SK-N-SH (cell line): Measurements from ENCODE around the gene FALEC. TPM values are rescaled to one million over a fixed set of nuclear protein-coding genes. Genes with fewer than 3 reads are reported as not detected.

Source experiments
- CTCF ChIA-PET: fragments of 300-600, 350-600 bp; formaldehyde crosslinking; extraction: SDS; loops from one replicate; lab custom pipeline; 2021; lab: Yijun Ruan, JAX
- POLR2A ChIA-PET: fragments of 350-600 bp; sonication (Branson Sonifier 250); formaldehyde crosslinking; extraction: SDS; loops from one replicate; lab custom pipeline; 2020; ENCODE audit warnings: antibody characterized with exemption, inconsistent platforms; lab: Yijun Ruan, JAX
- DNase-seq: peaks from one replicate; pipeline ENCODE4 v3.0.0; 2012
- H2AFZ ChIP-seq: fragments of 200-600 bp; sonication (generic); 2 replicates; pipeline ENCODE4 v1.8.1; 2016; ENCODE audit warnings: antibody characterized with exemption, mild to moderate bottlenecking, low read depth
- H3F3A ChIP-seq: fragments of 200-600 bp; sonication (generic); replicated peaks from 2 replicates; pipeline ENCODE3; 2016; ENCODE audit warnings: antibody characterized with exemption, mild to moderate bottlenecking; ENCODE audit not compliant: insufficient read depth
- H3K27ac ChIP-seq, 2 experiments: fragments of 200-500 bp in 1 of 2; fragments of 200-600 bp in 1 of 2; sonication (Bioruptor generic) in 1 of 2; sonication (generic), shearing (Covaris generic) in 1 of 2; 2 replicates each; pipeline versions ENCODE4 v1.5.1 to v1.6.1; 2014 to 2016; ENCODE audit warnings: low read depth in 2 of 2, inconsistent platforms in 1 of 2, low read length in 1 of 2, mild to moderate bottlenecking in 1 of 2, mixed read lengths in 1 of 2
- H3K27me3 ChIP-seq: fragments of 200-600 bp; sonication (generic), shearing (Covaris generic); 2 replicates; pipeline ENCODE4 v1.6.1; 2016; ENCODE audit warnings: mixed run types; ENCODE audit not compliant: insufficient read depth
- H3K36me3 ChIP-seq, 2 experiments: fragments of 200-500 bp in 1 of 2; fragments of 200-600 bp in 1 of 2; sonication (Bioruptor generic) in 1 of 2; sonication (generic) in 1 of 2; replicated peaks in 1 of 2; 2 replicates each; pipeline versions ENCODE3 to v1.5.1; 2014 to 2016; ENCODE audit warnings: low read length in 1 of 2, mild to moderate bottlenecking in 1 of 2; ENCODE audit not compliant: insufficient read depth in 2 of 2, control insufficient read depth in 1 of 2
- H3K4me1 ChIP-seq, 2 experiments: fragments of 200-500 bp in 1 of 2; fragments of 200-600 bp in 1 of 2; sonication (Bioruptor generic) in 1 of 2; sonication (generic), shearing (Covaris generic) in 1 of 2; 2 replicates each; pipeline versions ENCODE4 v1.5.1 to v1.6.1; 2014 to 2016; ENCODE audit warnings: low read depth in 1 of 2, low read length in 1 of 2, mixed run types in 1 of 2; ENCODE audit not compliant: insufficient read depth in 2 of 2, control insufficient read depth in 1 of 2
- H3K4me2 ChIP-seq: fragments of 200-600 bp; sonication (generic), shearing (Covaris generic); 2 replicates; pipeline ENCODE4 v1.6.1; 2017; ENCODE audit warnings: mixed run types
- H3K4me3 ChIP-seq, 2 experiments: fragments of 200-500 bp in 1 of 2; fragments of 200-600 bp in 1 of 2; sonication (Bioruptor generic) in 1 of 2; sonication (generic), shearing (Covaris generic) in 1 of 2; 2 replicates each; pipeline versions ENCODE4 v1.5.1 to v1.8.1; 2014 to 2016; ENCODE audit warnings: low read depth in 2 of 2, inconsistent platforms in 1 of 2, low read length in 1 of 2, mild to moderate bottlenecking in 1 of 2, mixed read lengths in 1 of 2, moderate library complexity in 1 of 2
- H3K79me2 ChIP-seq: fragments of 200-600 bp; sonication (generic); 2 replicates; pipeline ENCODE4 v1.8.1; 2017; ENCODE audit warnings: mild to moderate bottlenecking; ENCODE audit not compliant: insufficient read depth
- H3K9ac ChIP-seq: fragments of 200-600 bp; sonication (generic); 2 replicates; pipeline ENCODE4 v1.6.1; 2017; ENCODE audit warnings: mixed run types
- H3K9me2 ChIP-seq: fragments of 200-600 bp; sonication (generic); 2 replicates; pipeline ENCODE4 v1.6.1; 2017; ENCODE audit warnings: mixed run types
- H3K9me3 ChIP-seq: fragments of 200-600 bp; sonication (generic); 2 replicates; pipeline ENCODE4 v1.6.1; 2017; ENCODE audit warnings: mixed run types, mild to moderate bottlenecking, moderate library complexity
- H4K20me1 ChIP-seq: fragments of 200-600 bp; sonication (generic); 2 replicates; pipeline ENCODE4 v1.6.1; 2017; ENCODE audit warnings: mild to moderate bottlenecking, mixed run types; ENCODE audit not compliant: insufficient read depth
- ELF1 ChIP-seq: IDR thresholded peaks from 2 replicates; pipeline ENCODE4 v1.4.0; 2012
- EP300 ChIP-seq, 2 experiments: IDR thresholded peaks; 2 replicates each; pipeline versions ENCODE4 v1.4.0 to v1.6.1; 2012; ENCODE audit warnings: borderline replicate concordance in 1 of 2, low read depth in 1 of 2, low read length in 1 of 2
- FOXM1 ChIP-seq: IDR thresholded peaks from 2 replicates; pipeline ENCODE4 v1.4.0; 2012; ENCODE audit warnings: low read depth, mild to moderate bottlenecking
- GABPA ChIP-seq: IDR thresholded peaks from 2 replicates; pipeline ENCODE4 v1.4.0; 2012; ENCODE audit warnings: low read depth, mild to moderate bottlenecking
- MXI1 ChIP-seq: IDR thresholded peaks from 2 replicates; pipeline ENCODE4 v1.6.1; 2012; ENCODE audit warnings: mild to moderate bottlenecking, low read depth, low read length, improper control_type of control experiment
- RCOR1 ChIP-seq: fragments of 150-350 bp; IDR thresholded peaks from 2 replicates; pipeline ENCODE4 v1.6.1; 2017; ENCODE audit warnings: antibody characterized with exemption, low read length
- RXRA ChIP-seq: IDR thresholded peaks from 2 replicates; pipeline ENCODE4 v1.4.0; 2012; ENCODE audit warnings: low read depth, mild to moderate bottlenecking, borderline replicate concordance
- SIN3A ChIP-seq: IDR thresholded peaks from 2 replicates; pipeline ENCODE4 v1.6.1; 2012; ENCODE audit warnings: low read depth, mild to moderate bottlenecking, low read length, moderate library complexity, borderline replicate concordance
- SMC3 ChIP-seq: IDR thresholded peaks from 2 replicates; pipeline ENCODE4 v1.6.1; 2012; ENCODE audit warnings: low read depth, low read length, improper control_type of control experiment
- YY1 ChIP-seq: IDR thresholded peaks from 2 replicates; pipeline ENCODE4 v1.4.0; 2012; ENCODE audit warnings: low read depth, mild to moderate bottlenecking
- WGBS: methylation state at CpG from one replicate; pipeline ENCODE4 v1.1.6; 2017; ENCODE audit warnings: low lambda C conversion rate; 5-methylcytosine and 5-hydroxymethylcytosine counted together
- polyA plus RNA-seq, 3 experiments: library from polyadenylated mRNA; depleted of rRNA; stranded (reverse); fragments of >200 nt; gene quantifications; 2 replicates each; pipeline ENCODE4 v1.2.3, GENCODE V29; 2012
- TF ChIP-seq, protein P1 (sequence below): IDR thresholded peaks from 2 replicates; pipeline ENCODE4 v1.6.1; 2012; ENCODE audit warnings: mild to moderate bottlenecking, low read depth, low read length, moderate library complexity
- TF ChIP-seq, protein P2 (sequence below): fragments of 200-600 bp; sonication (generic); IDR thresholded peaks from 2 replicates; pipeline ENCODE4 v1.6.1; 2017; ENCODE audit warnings: antibody characterized with exemption, mild to moderate bottlenecking, moderate library complexity

FALEC gene
- polyA plus RNA-seq, 1 of the 3 experiments (the other 2 are of a cell fraction): 0.72 TPM

DNA sequence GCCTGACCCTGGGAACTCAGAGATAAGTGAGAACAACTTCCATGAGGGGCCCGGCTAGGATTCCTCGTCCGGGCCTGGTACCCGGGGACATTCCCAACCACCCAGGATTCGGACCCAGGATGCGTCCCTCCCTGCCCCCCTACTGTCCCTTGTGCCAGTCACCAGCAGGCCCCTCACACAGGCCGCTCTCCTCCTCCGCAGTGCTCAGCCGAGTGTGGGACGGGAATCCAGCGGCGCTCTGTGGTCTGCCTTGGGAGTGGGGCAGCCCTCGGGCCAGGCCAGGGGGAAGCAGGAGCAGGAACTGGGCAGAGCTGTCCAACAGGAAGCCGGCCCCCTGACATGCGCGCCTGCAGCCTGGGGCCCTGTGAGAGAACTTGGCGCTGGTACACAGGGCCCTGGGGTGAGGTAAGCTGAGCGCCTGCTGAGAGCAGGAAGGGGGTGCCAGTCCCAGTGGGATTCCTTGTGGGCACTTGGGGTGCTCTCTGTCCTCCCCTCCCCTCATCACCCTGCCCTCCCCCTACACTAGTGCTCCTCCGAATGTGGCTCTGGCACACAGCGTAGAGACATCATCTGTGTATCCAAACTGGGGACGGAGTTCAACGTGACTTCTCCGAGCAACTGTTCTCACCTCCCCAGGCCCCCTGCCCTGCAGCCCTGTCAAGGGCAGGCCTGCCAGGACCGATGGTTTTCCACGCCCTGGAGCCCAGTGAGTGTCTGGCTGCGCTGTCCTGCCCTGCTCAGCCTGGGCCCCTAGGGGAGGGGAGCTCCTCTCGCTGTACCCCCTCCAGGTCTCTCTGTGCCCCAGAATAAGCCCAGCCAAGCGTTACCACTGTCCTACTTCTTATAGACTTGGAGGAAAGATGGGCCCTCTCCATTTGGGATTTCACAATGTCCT is 43.5 kb downstream of the FALEC start:
- WGBS: 91% methylated on average over 23 of the region's 28 CpGs
- Histone ChIP-seq H3K4me2 (no peak overlapping the region), H3K4me3 (no peak overlapping the region), H3K9ac (no peak overlapping the region), H3K27me3 (no peaks in the 10 kb centered on the region), H3K9me2 (no peaks in the 10 kb centered on the region), H3K36me3 (no peaks in the 10 kb centered on the region), H4K20me1 (peaks cover 6% of the 10 kb centered on the region; the same call in 1 of the 2 replicates), H3K9me3 (no peaks in the 10 kb centered on the region), H3K79me2 (peaks cover 49% of the 10 kb centered on the region), H3K27ac (no peak overlapping the region; a peak in 1 of 4 replicates), H2AFZ (no peak overlapping the region), H3K4me1 (peaks cover 27 to 36% of the 10 kb centered on the region in 2 experiments), H3F3A (peaks cover 25% of the 10 kb centered on the region)
- POLR2A ChIA-PET: no interaction called here
- DNase-seq: no peak
- TF ChIP-seq RXRA (no peak), MXI1 (no peak)
- TF ChIP-seq, protein P1, sequence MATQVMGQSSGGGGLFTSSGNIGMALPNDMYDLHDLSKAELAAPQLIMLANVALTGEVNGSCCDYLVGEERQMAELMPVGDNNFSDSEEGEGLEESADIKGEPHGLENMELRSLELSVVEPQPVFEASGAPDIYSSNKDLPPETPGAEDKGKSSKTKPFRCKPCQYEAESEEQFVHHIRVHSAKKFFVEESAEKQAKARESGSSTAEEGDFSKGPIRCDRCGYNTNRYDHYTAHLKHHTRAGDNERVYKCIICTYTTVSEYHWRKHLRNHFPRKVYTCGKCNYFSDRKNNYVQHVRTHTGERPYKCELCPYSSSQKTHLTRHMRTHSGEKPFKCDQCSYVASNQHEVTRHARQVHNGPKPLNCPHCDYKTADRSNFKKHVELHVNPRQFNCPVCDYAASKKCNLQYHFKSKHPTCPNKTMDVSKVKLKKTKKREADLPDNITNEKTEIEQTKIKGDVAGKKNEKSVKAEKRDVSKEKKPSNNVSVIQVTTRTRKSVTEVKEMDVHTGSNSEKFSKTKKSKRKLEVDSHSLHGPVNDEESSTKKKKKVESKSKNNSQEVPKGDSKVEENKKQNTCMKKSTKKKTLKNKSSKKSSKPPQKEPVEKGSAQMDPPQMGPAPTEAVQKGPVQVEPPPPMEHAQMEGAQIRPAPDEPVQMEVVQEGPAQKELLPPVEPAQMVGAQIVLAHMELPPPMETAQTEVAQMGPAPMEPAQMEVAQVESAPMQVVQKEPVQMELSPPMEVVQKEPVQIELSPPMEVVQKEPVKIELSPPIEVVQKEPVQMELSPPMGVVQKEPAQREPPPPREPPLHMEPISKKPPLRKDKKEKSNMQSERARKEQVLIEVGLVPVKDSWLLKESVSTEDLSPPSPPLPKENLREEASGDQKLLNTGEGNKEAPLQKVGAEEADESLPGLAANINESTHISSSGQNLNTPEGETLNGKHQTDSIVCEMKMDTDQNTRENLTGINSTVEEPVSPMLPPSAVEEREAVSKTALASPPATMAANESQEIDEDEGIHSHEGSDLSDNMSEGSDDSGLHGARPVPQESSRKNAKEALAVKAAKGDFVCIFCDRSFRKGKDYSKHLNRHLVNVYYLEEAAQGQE: no peak
- CTCF ChIA-PET: interaction anchor here (0.7 to 6.2 kb wide), 24 partner anchors 9 to 447 kb away, joined by 3 to 142 read pairs (median 5); partner anchors contain the start of genes ADAMTSL4, ENSA, FALEC and MCL1

DNA sequence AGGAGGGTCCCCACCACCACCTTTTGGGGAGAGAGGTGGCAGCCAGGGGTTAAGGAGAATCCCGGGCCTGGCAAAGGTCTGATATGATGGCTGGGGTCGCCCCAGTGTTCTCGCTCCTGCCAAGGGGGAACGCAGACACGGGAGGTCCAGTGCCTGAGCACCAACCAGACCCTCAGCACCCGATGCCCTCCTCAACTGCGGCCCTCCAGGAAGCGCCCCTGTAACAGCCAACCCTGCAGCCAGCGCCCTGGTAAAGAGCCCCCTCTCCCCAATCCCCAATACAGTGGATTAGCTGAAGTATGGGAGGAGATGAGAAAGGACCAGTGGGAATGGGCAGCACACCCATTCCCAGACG is 44.1 kb downstream of the FALEC start:
- peaks cover 55% of the 10 kb centered on the region for H3K79me2 ChIP-seq
- H3K4me3 ChIP-seq: no peak overlapping the region
- peaks cover 31 to 39% of the 10 kb centered on the region in 2 experiments for H3K4me1 ChIP-seq
- no peaks in the 10 kb centered on the region for H3K9me3 ChIP-seq
- TF ChIP-seq SMC3: no peak
- TF ChIP-seq, protein P2, sequence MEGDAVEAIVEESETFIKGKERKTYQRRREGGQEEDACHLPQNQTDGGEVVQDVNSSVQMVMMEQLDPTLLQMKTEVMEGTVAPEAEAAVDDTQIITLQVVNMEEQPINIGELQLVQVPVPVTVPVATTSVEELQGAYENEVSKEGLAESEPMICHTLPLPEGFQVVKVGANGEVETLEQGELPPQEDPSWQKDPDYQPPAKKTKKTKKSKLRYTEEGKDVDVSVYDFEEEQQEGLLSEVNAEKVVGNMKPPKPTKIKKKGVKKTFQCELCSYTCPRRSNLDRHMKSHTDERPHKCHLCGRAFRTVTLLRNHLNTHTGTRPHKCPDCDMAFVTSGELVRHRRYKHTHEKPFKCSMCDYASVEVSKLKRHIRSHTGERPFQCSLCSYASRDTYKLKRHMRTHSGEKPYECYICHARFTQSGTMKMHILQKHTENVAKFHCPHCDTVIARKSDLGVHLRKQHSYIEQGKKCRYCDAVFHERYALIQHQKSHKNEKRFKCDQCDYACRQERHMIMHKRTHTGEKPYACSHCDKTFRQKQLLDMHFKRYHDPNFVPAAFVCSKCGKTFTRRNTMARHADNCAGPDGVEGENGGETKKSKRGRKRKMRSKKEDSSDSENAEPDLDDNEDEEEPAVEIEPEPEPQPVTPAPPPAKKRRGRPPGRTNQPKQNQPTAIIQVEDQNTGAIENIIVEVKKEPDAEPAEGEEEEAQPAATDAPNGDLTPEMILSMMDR: no peak
- TF ChIP-seq, protein P1: no peak
- no peak for TF ChIP-seq FOXM1
- no peak for TF ChIP-seq RCOR1
- no peak for TF ChIP-seq SIN3A
- no peak for TF ChIP-seq ELF1
- TF ChIP-seq EP300 (IDR thresholded peaks at IDR 0.05; ENCODE audit: borderline replicate concordance in 1 of 2, low read depth in 1 of 2, low read length in 1 of 2): no peak
- no peak for TF ChIP-seq YY1
- TF ChIP-seq GABPA: no peak
- no peak for DNase-seq
- H3K27me3 ChIP-seq: no peaks in the 10 kb centered on the region
- peaks cover 6% of the 10 kb centered on the region; the same call in 1 of the 2 replicates for H4K20me1 ChIP-seq
- no peak overlapping the region for H3K4me2 ChIP-seq
- peaks cover 32% of the 10 kb centered on the region for H3F3A ChIP-seq
- no peak overlapping the region for H3K9ac ChIP-seq
- 89% methylated on average over 3 of the region's 10 CpGs for WGBS
- no peaks in the 10 kb centered on the region for H3K9me2 ChIP-seq
- ChIA-PET CTCF (interaction anchor here (0.7 to 6.2 kb wide), 24 partner anchors 10 to 447 kb away, joined by 3 to 142 read pairs (median 5); partner anchors contain the start of genes ADAMTSL4, ENSA, FALEC and MCL1), POLR2A (no interaction called here)
- no peak overlapping the region for H3K27ac ChIP-seq
- no peak overlapping the region for H2AFZ ChIP-seq
- H3K36me3 ChIP-seq: no peaks in the 10 kb centered on the region
